ENCODE data around the gene ENPP4.

DNA sequence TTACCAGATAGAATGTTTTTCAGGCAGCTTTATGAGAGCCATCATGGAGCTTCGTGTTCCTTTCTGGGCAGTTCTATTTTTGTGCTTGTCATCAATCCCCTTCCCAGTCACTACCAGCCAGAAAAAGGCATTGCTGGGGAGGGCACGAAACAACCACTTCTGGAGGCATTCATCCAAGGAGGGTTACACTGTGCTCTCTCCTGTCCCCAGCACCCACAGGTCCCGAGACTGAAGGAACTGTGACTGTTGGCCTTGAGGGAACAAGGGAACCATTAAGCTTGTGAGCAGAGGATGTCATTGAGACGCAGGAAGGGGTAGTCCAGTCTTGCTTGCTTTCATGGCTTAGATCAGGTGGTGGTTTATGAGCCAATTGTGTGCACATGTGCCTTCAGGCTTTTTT lies 61.1 kb downstream of the ENPP4 start:
- TF ChIP-seq CTCF (IDR thresholded peaks at IDR 0.05; ENCODE audit: low read depth, low read length) (no peak), POLR2A (IDR thresholded peaks at IDR 0.05; ENCODE audit: extremely low read depth, insufficient read length) (no peak), MYC (IDR thresholded peaks at IDR 0.05; ENCODE audit: low read depth, low read length) (no peak)

All from NB4 (cell line).